Measurements from ENCODE around the gene TAS2R43.

- no peak for TF ChIP-seq JUND (IDR thresholded peaks at IDR 0.05)
- no peak for TF ChIP-seq RCOR1 (IDR thresholded peaks at IDR 0.05; ENCODE audit: low read length)
- no peak for TF ChIP-seq CTCF (IDR thresholded peaks at IDR 0.05)
- no peak for TF ChIP-seq GABPA (IDR thresholded peaks at IDR 0.05; ENCODE audit: low read depth)
- no peak for TF ChIP-seq GATA2 (CRISPR knock-in tag; IDR thresholded peaks at IDR 0.05)
- TF ChIP-seq EP300 (IDR thresholded peaks at IDR 0.05; ENCODE audit: borderline replicate concordance in 1 of 2, low read depth in 1 of 2, low read length in 1 of 2): no peak
- TF ChIP-seq NFIC (IDR thresholded peaks at IDR 0.05; ENCODE audit: borderline replicate concordance): no peak
- TF ChIP-seq, protein P1, sequence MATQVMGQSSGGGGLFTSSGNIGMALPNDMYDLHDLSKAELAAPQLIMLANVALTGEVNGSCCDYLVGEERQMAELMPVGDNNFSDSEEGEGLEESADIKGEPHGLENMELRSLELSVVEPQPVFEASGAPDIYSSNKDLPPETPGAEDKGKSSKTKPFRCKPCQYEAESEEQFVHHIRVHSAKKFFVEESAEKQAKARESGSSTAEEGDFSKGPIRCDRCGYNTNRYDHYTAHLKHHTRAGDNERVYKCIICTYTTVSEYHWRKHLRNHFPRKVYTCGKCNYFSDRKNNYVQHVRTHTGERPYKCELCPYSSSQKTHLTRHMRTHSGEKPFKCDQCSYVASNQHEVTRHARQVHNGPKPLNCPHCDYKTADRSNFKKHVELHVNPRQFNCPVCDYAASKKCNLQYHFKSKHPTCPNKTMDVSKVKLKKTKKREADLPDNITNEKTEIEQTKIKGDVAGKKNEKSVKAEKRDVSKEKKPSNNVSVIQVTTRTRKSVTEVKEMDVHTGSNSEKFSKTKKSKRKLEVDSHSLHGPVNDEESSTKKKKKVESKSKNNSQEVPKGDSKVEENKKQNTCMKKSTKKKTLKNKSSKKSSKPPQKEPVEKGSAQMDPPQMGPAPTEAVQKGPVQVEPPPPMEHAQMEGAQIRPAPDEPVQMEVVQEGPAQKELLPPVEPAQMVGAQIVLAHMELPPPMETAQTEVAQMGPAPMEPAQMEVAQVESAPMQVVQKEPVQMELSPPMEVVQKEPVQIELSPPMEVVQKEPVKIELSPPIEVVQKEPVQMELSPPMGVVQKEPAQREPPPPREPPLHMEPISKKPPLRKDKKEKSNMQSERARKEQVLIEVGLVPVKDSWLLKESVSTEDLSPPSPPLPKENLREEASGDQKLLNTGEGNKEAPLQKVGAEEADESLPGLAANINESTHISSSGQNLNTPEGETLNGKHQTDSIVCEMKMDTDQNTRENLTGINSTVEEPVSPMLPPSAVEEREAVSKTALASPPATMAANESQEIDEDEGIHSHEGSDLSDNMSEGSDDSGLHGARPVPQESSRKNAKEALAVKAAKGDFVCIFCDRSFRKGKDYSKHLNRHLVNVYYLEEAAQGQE (IDR thresholded peaks at IDR 0.05; ENCODE audit: low read depth, low read length): no peak
- no peak for TF ChIP-seq PBX3 (IDR thresholded peaks at IDR 0.05)
- no peak for TF ChIP-seq POLR2AphosphoS5 (IDR thresholded peaks at IDR 0.05; ENCODE audit: low read depth, low read length)
- TF ChIP-seq MAX (IDR thresholded peaks at IDR 0.05; ENCODE audit: low read depth): no peak
- TF ChIP-seq RAD21 (IDR thresholded peaks at IDR 0.05; ENCODE audit: low read length): no peak
- TF ChIP-seq SIN3A (IDR thresholded peaks at IDR 0.05; ENCODE audit: borderline replicate concordance, low read depth, low read length): no peak
- TF ChIP-seq USF1 (IDR thresholded peaks at IDR 0.05; ENCODE audit: borderline replicate concordance, low read depth): no peak
Observed at GRCh38 chr12:11069854-11070365, 22.2 kb downstream of the TAS2R43 start.

Data from SK-N-SH (cell line).